ENCODE results near the gene SUMF2.

- TF ChIP-seq, protein P1, sequence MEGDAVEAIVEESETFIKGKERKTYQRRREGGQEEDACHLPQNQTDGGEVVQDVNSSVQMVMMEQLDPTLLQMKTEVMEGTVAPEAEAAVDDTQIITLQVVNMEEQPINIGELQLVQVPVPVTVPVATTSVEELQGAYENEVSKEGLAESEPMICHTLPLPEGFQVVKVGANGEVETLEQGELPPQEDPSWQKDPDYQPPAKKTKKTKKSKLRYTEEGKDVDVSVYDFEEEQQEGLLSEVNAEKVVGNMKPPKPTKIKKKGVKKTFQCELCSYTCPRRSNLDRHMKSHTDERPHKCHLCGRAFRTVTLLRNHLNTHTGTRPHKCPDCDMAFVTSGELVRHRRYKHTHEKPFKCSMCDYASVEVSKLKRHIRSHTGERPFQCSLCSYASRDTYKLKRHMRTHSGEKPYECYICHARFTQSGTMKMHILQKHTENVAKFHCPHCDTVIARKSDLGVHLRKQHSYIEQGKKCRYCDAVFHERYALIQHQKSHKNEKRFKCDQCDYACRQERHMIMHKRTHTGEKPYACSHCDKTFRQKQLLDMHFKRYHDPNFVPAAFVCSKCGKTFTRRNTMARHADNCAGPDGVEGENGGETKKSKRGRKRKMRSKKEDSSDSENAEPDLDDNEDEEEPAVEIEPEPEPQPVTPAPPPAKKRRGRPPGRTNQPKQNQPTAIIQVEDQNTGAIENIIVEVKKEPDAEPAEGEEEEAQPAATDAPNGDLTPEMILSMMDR (IDR thresholded peaks at IDR 0.05; ENCODE audit: low read depth, low read length), result no peak
- TF ChIP-seq EZH2phosphoT487 (IDR thresholded peaks at IDR 0.05; ENCODE audit: low read depth), result no peak
Observed at GRCh38 chr7:56019501-56019900, 44.6 kb upstream of the SUMF2 start.

All from OCI-LY3 (cell line).